Nephron progenitor cell (in vitro differentiated cells): ENCODE measurements around the gene RIMS1.
"Not testable (repeated sequence)": the region's sequence is repeated elsewhere in the genome, so short reads cannot be mapped to it uniquely, and the experiment has no call there.

Experiments
- DNase-seq: peaks from one replicate; pipeline ENCODE4 v3.0.0; 2021
- H3K27ac Mint-ChIP-seq: 2 replicates; pipeline ENCODE4 v1.8.0; 2021; ENCODE audit warnings: mild to moderate bottlenecking, moderate library complexity, mixed read lengths
- H3K27me3 Mint-ChIP-seq: 2 replicates; pipeline ENCODE4 v1.8.0; 2021; ENCODE audit warnings: mild to moderate bottlenecking, low read depth, mixed read lengths; ENCODE audit not compliant: poor library complexity
- H3K36me3 Mint-ChIP-seq: 2 replicates; pipeline ENCODE4 v1.8.0; 2021; ENCODE audit warnings: low read depth, mixed read lengths
- H3K4me1 Mint-ChIP-seq: 2 replicates; pipeline ENCODE4 v1.8.0; 2021; ENCODE audit warnings: mixed read lengths
- H3K4me3 Mint-ChIP-seq: 2 replicates; pipeline ENCODE4 v1.8.0; 2021; ENCODE audit warnings: mild to moderate bottlenecking, moderate library complexity, mixed read lengths
- H3K9me3 Mint-ChIP-seq: 2 replicates; pipeline ENCODE4 v1.8.0; 2021; ENCODE audit warnings: mild to moderate bottlenecking, moderate library complexity, mixed read lengths
- CTCF ChIP-seq: fragments of 200-600 bp; sonication (generic); IDR thresholded peaks from 2 replicates; pipeline ENCODE4 v1.5.0; 2021; ENCODE audit warnings: antibody characterized with exemption

RIMS1 gene

DNA sequence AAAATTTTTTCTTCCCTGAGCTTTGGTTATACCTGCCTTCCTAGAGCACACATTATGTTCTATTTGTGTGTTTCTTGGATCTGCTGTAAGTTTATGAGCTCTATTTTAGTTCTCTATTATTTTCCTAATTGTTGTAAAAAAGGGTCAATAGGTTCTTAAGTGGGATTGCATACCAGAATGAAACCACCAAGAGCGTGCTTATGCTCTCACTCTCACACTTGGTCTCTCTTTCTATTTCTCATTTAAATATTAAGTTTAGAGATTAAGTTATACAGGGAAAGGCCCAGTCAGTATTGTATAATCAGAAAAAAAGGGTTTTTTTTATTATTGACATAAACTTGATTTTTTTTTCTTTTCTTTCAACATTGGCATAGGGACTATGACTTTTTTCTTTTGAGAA is 96.8 kb downstream of the RIMS1 start:
- no peaks in the 10 kb centered on the region for H3K9me3 Mint-ChIP-seq
- no peaks in the 10 kb centered on the region for H3K36me3 Mint-ChIP-seq
- no peaks in the 10 kb centered on the region for H3K4me1 Mint-ChIP-seq
- TF ChIP-seq CTCF = no peak
- no peaks in the 10 kb centered on the region for H3K27me3 Mint-ChIP-seq
- no peak overlapping the region for H3K4me3 Mint-ChIP-seq
- H3K27ac Mint-ChIP-seq = no peak overlapping the region
- no peak for DNase-seq

DNA sequence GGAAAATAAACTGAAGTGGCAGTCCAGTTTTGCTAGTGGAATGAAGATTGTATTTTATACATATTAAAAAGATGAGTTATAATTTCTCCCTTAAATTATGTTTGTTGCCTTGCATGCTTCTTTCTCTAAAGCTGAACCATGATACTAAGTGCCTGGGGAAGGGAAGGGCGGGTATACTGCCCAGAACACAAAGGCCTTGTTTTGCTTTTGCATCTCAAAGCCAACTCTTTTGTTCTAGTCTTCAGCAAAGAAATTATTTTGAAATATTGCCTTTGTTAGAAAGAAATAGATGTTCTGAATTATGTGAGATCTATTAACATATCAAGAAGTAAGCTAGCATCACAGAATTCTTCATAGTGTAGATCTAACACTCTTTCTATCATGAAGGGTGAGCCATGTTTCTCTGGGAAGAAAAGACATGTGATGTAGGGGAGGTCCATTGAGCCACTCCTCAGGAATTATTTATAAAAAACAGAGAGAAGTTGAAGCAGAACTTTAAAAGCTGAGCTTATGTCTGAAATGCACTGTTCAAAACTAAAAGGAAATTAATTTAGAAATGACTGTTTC is 108.4 kb downstream of the RIMS1 start:
- DNase-seq = no peak
- no peak for TF ChIP-seq CTCF

DNA sequence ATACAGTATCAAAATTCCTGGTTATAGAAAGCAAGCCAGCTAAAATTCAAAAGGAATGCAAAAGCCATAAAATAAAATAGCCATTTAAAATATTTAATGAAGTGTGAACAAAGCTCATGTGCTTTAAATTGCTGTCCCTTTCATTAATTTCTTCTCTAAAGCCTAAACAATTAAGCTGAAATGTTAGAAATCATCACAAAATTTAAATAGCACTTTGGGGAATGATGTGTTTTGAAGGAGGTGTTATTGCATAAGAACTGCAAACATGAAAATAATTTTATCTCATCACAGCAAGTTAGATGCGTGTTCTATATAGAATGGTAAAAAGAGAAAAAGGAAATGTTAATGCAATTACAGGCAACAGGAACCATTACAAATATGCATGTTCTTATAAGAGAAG is 111.0 kb downstream of the RIMS1 start:
- Mint-ChIP-seq H3K4me1 (no peaks in the 10 kb centered on the region), H3K27ac (no peak overlapping the region), H3K36me3 (peaks cover 6% of the 10 kb centered on the region), H3K27me3 (no peaks in the 10 kb centered on the region), H3K4me3 (no peak overlapping the region), H3K9me3 (peaks cover 10% of the 10 kb centered on the region)
- no peak for TF ChIP-seq CTCF
- no peak for DNase-seq

More for the DNA sequence above, 108.4 kb downstream of the RIMS1 start:
- Mint-ChIP-seq H3K27ac (no peak overlapping the region), H3K4me1 (peaks cover 2% of the 10 kb centered on the region), H3K9me3 (no peaks in the 10 kb centered on the region), H3K4me3 (no peak overlapping the region), H3K36me3 (no peaks in the 10 kb centered on the region), H3K27me3 (no peaks in the 10 kb centered on the region)

GRCh38 chr6:72002415-72002814 is 116.1 kb downstream of the RIMS1 start:
- Mint-ChIP-seq H3K36me3 (peaks cover 22% of the 10 kb centered on the region), H3K4me1 (no peaks in the 10 kb centered on the region), H3K27me3 (no peaks in the 10 kb centered on the region), H3K27ac (no peak overlapping the region), H3K9me3 (peaks cover 38% of the 10 kb centered on the region), H3K4me3 (no peak overlapping the region)
- no peak for TF ChIP-seq CTCF
- no peak for DNase-seq

GRCh38 chr6:72006591-72006990 is 120.2 kb downstream of the RIMS1 start:
- DNase-seq, H3K4me1 Mint-ChIP-seq, H3K4me3 Mint-ChIP-seq, H3K27ac Mint-ChIP-seq, H3K27me3 Mint-ChIP-seq: not testable (repeated sequence)
- H3K9me3 Mint-ChIP-seq = peaks cover 61% of the 10 kb centered on the region
- peaks cover 20% of the 10 kb centered on the region for H3K36me3 Mint-ChIP-seq

DNA sequence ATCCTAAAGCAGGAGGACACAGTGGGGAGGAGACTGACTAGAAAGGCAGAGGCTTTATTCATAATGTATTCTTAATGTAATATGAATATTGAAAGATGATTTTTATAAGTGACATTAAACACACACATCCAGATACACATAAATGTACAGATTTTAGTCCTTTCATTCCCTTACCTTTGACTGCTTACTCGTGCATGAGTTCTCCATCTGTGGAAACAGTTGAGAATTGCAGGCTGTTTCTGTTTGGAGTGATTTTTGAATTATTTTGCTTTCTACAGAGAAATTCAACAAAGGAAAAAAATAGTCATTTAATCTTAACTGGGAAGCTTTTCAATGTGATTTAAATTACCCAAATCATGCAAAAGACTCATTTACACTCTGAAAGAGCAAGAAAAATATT is 136.5 kb downstream of the RIMS1 start:
- Mint-ChIP-seq H3K36me3 (no peaks in the 10 kb centered on the region), H3K27me3 (no peaks in the 10 kb centered on the region), H3K4me1 (no peaks in the 10 kb centered on the region)

More for the DNA sequence above, 136.5 kb downstream of the RIMS1 start:
- no peaks in the 10 kb centered on the region for H3K9me3 Mint-ChIP-seq
- TF ChIP-seq CTCF = no peak
- H3K27ac Mint-ChIP-seq = no peak overlapping the region
- no peak for DNase-seq
- H3K4me3 Mint-ChIP-seq = no peak overlapping the region
